K562 (cell line): ENCODE measurements around the gene ATRNL1.

Experiments used
- NFRKB ChIP-seq: fragments of 450-650 bp; IDR thresholded peaks from 2 replicates; pipeline ENCODE4 v1.6.1; 2016; ENCODE audit warnings: low read depth
- SMARCB1 ChIP-seq: IDR thresholded peaks from 2 replicates; pipeline ENCODE4 v1.6.1; 2011; ENCODE audit warnings: improper control_type of control experiment, low read depth; ENCODE audit not compliant: insufficient read length
- TF ChIP-seq, protein P1 (sequence below): sonication (generic); IDR thresholded peaks from 2 replicates; pipeline ENCODE4 v1.6.1; 2016
- TF ChIP-seq, protein P2 (sequence below), 2 experiments: IDR thresholded peaks; 2 replicates each; pipeline ENCODE4 v1.6.1; 2011; ENCODE audit warnings: borderline replicate concordance in 1 of 2, control low read depth in 1 of 2, low read depth in 1 of 2, low read length in 1 of 2, mild to moderate bottlenecking in 1 of 2, mixed read lengths in 1 of 2, moderate library complexity in 1 of 2; ENCODE audit not compliant: insufficient read depth in 1 of 2, insufficient read length in 1 of 2, poor library complexity in 1 of 2, severe bottlenecking in 1 of 2; ENCODE audit errors: extremely low read depth in 1 of 2
- TF ChIP-seq, protein P3 (sequence below), 3 experiments: IDR thresholded peaks in 2 of 3; conservative IDR thresholded peaks in 1 of 3; 2 replicates each; pipeline ENCODE4 v1.5.1; 2011 to 2012; ENCODE audit warnings: low read length in 3 of 3, mild to moderate bottlenecking in 3 of 3, control low read depth in 2 of 3, improper control_type of control experiment in 1 of 3, inconsistent platforms in 1 of 3, low read depth in 1 of 3, mixed read lengths in 1 of 3, moderate library complexity in 1 of 3; ENCODE audit not compliant: insufficient read depth in 2 of 3

DNA sequence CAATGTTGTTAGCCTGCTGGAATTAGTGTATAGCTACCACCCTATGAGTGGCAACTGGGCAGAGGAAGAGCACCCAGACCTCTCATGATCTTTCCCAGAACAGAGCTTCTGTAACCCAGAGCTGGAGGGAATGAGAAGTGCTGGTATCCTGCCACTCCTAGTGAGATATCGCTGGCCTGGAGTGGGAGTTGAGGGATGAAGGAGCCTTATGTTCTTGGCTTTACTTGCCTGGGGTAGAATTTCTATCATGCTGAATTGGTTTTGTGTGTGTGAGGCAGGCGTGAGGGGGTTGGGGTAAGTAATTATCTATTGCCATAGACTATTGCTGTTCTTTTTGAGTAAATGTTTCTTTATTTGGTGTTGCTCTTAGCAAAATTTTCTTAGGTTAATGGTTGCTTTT lies 146.6 kb downstream of the ATRNL1 start:
- TF ChIP-seq NFRKB, result no peak
- TF ChIP-seq, protein P1, sequence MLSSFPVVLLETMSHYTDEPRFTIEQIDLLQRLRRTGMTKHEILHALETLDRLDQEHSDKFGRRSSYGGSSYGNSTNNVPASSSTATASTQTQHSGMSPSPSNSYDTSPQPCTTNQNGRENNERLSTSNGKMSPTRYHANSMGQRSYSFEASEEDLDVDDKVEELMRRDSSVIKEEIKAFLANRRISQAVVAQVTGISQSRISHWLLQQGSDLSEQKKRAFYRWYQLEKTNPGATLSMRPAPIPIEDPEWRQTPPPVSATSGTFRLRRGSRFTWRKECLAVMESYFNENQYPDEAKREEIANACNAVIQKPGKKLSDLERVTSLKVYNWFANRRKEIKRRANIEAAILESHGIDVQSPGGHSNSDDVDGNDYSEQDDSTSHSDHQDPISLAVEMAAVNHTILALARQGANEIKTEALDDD, result no peak
- TF ChIP-seq, protein P2, sequence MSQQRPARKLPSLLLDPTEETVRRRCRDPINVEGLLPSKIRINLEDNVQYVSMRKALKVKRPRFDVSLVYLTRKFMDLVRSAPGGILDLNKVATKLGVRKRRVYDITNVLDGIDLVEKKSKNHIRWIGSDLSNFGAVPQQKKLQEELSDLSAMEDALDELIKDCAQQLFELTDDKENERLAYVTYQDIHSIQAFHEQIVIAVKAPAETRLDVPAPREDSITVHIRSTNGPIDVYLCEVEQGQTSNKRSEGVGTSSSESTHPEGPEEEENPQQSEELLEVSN (IDR thresholded peaks at IDR 0.05; ENCODE audit: borderline replicate concordance in 1 of 2, extremely low read depth in 1 of 2, insufficient read depth in 1 of 2, insufficient read length in 1 of 2, low read depth in 1 of 2, low read length in 1 of 2, poor library complexity in 1 of 2, severe bottlenecking in 1 of 2), result no peak
- no peak for TF ChIP-seq SMARCB1
- TF ChIP-seq, protein P3, sequence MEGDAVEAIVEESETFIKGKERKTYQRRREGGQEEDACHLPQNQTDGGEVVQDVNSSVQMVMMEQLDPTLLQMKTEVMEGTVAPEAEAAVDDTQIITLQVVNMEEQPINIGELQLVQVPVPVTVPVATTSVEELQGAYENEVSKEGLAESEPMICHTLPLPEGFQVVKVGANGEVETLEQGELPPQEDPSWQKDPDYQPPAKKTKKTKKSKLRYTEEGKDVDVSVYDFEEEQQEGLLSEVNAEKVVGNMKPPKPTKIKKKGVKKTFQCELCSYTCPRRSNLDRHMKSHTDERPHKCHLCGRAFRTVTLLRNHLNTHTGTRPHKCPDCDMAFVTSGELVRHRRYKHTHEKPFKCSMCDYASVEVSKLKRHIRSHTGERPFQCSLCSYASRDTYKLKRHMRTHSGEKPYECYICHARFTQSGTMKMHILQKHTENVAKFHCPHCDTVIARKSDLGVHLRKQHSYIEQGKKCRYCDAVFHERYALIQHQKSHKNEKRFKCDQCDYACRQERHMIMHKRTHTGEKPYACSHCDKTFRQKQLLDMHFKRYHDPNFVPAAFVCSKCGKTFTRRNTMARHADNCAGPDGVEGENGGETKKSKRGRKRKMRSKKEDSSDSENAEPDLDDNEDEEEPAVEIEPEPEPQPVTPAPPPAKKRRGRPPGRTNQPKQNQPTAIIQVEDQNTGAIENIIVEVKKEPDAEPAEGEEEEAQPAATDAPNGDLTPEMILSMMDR (IDR thresholded peaks at IDR 0.05 in 2 of 3, conservative IDR thresholded peaks at IDR 0.05 in 1 of 3; ENCODE audit: insufficient read depth in 2 of 3, low read depth in 1 of 3, low read length in 3 of 3), result no peak
